CD14-positive monocyte (primary cell): Measurements from ENCODE around the gene RFFL. TPM values are rescaled to one million over a fixed set of nuclear protein-coding genes. Genes with fewer than 3 reads are reported as not detected.

ENCODE experiments used
- DNase-seq, 3 donors: peaks; one replicate each; pipeline ENCODE4 v3.0.0-alpha.2; 2011 to 2022
- H2AFZ ChIP-seq: 2 replicates; pipeline ENCODE4 v1.6.0; 2012; ENCODE audit warnings: mild to moderate bottlenecking, low read depth, low read length, inconsistent platforms; ENCODE audit not compliant: insufficient read depth, poor library complexity, severe bottlenecking
- H3K27ac ChIP-seq, 2 donors: 1 replicate in 1 of 2; 2 replicates in 1 of 2; pipeline ENCODE4 v1.5.1; 2012 to 2013; ENCODE audit warnings: low read length in 2 of 2, control low read depth in 1 of 2, inconsistent platforms in 1 of 2, low read depth in 1 of 2, mild to moderate bottlenecking in 1 of 2
- H3K27me3 ChIP-seq, 2 donors: one replicate each; pipeline versions ENCODE4 v1.6.0 to v1.6.1; 2011 to 2013; ENCODE audit warnings: low read length in 2 of 2; ENCODE audit not compliant: control insufficient read depth in 2 of 2, insufficient read depth in 2 of 2
- H3K36me3 ChIP-seq, 2 donors: replicated peaks in 1 of 2; 1 replicate in 1 of 2; 2 replicates in 1 of 2; pipeline versions ENCODE4 v1.5.1 to v1.6.1; 2012 to 2013; ENCODE audit warnings: low read length in 2 of 2, control low read depth in 1 of 2, inconsistent platforms in 1 of 2, mild to moderate bottlenecking in 1 of 2; ENCODE audit not compliant: insufficient read depth in 2 of 2, control insufficient read depth in 1 of 2
- H3K4me1 ChIP-seq, 2 donors: 1 replicate in 1 of 2; 2 replicates in 1 of 2; pipeline versions ENCODE4 v1.5.1 to v1.6.1; 2012 to 2013; ENCODE audit warnings: low read length in 2 of 2, control low read depth in 1 of 2, inconsistent platforms in 1 of 2, mild to moderate bottlenecking in 1 of 2, moderate library complexity in 1 of 2; ENCODE audit not compliant: insufficient read depth in 2 of 2, control insufficient read depth in 1 of 2
- H3K4me2 ChIP-seq: replicated peaks from 2 replicates; pipeline ENCODE3; 2012; ENCODE audit warnings: low read length, moderate library complexity, mild to moderate bottlenecking; ENCODE audit not compliant: poor library complexity, severe bottlenecking; ENCODE audit errors: extremely low read depth
- H3K4me3 ChIP-seq, 3 experiments: fragments of 200-600 bp in 1 of 3; sonication (generic) in 1 of 3; replicated peaks in 1 of 3; 1 replicate in 2 of 3; 2 replicates in 1 of 3; pipeline ENCODE4 v1.5.1; 2011 to 2013; ENCODE audit warnings: low read length in 3 of 3, mild to moderate bottlenecking in 3 of 3, control low read depth in 2 of 3, low read depth in 2 of 3, inconsistent platforms in 1 of 3, moderate library complexity in 1 of 3
- H3K79me2 ChIP-seq: 2 replicates; pipeline ENCODE4 v1.6.0; 2012; ENCODE audit warnings: mild to moderate bottlenecking, control low read depth, inconsistent platforms, low read length, moderate library complexity; ENCODE audit not compliant: insufficient read depth
- H3K9ac ChIP-seq: 2 replicates; pipeline ENCODE4 v1.6.0; 2017; ENCODE audit warnings: low read length, mild to moderate bottlenecking; ENCODE audit not compliant: insufficient read depth, poor library complexity, severe bottlenecking
- H3K9me3 ChIP-seq, 2 donors: replicated peaks in 1 of 2; 1 replicate in 1 of 2; 2 replicates in 1 of 2; pipeline versions ENCODE4 v1.5.1 to v1.6.1; 2012 to 2013; ENCODE audit warnings: low read length in 2 of 2, control low read depth in 1 of 2; ENCODE audit not compliant: control insufficient read depth in 1 of 2, insufficient read depth in 1 of 2
- H4K20me1 ChIP-seq: 2 replicates; pipeline ENCODE4 v1.6.0; 2012; ENCODE audit warnings: mild to moderate bottlenecking, low read length, control low read depth, moderate library complexity; ENCODE audit not compliant: insufficient read depth
- H3K27ac Mint-ChIP-seq, 7 donors: one replicate each; pipeline ENCODE4 v1.8.0; 2020; ENCODE audit warnings: mild to moderate bottlenecking in 7 of 7, mixed read lengths in 7 of 7, moderate library complexity in 6 of 7, inconsistent platforms in 2 of 7
- H3K27me3 Mint-ChIP-seq, 3 donors: one replicate each; pipeline ENCODE4 v1.8.0; 2021 to 2022; ENCODE audit warnings: low read depth in 3 of 3, mild to moderate bottlenecking in 3 of 3, mixed read lengths in 3 of 3, moderate library complexity in 3 of 3, inconsistent platforms in 1 of 3
- H3K36me3 Mint-ChIP-seq, 2 donors: one replicate each; pipeline ENCODE4 v1.8.0; 2020; ENCODE audit warnings: mixed read lengths in 2 of 2, inconsistent platforms in 1 of 2, mild to moderate bottlenecking in 1 of 2
- H3K4me1 Mint-ChIP-seq: one replicate; pipeline ENCODE4 v1.8.0; 2020; ENCODE audit warnings: mild to moderate bottlenecking, mixed read lengths
- H3K4me3 Mint-ChIP-seq, 2 donors: one replicate each; pipeline ENCODE4 v1.8.0; 2020; ENCODE audit warnings: mild to moderate bottlenecking in 2 of 2, mixed read lengths in 2 of 2, moderate library complexity in 1 of 2
- H3K9me3 Mint-ChIP-seq, 7 donors: one replicate each; pipeline ENCODE4 v1.8.0; 2020 to 2022; ENCODE audit warnings: mixed read lengths in 7 of 7, mild to moderate bottlenecking in 6 of 7, moderate library complexity in 6 of 7, inconsistent platforms in 2 of 7
- WGBS: methylation state at CpG from one replicate; pipeline ENCODE4 v1.1.5; 2013; ENCODE audit warnings: missing lambda C conversion rate; ENCODE audit not compliant: insufficient coverage; 5-methylcytosine and 5-hydroxymethylcytosine counted together
- intact Hi-C, 2 donors: fragments of 100-400 bp; cut with micrococcal nuclease; formaldehyde crosslinking; loops; one replicate each; pipeline versions ENCODE4 v1.15.0 to v1.15.1; 2023
- polyA plus RNA-seq, 3 donors: library from polyadenylated mRNA; depleted of rRNA in 1 of 3; unstranded in 2 of 3; stranded (reverse) in 1 of 3; fragments of 300-500 nt in 2 of 3; fragments of >200 nt in 1 of 3; fragmentation: Illumina TruSeq in 2 of 3; gene quantifications; 1 replicate in 2 of 3; 2 replicates in 1 of 3; pipeline ENCODE4 v1.2.3, GENCODE V29; 2012 to 2021
- TF ChIP-seq, protein P1 (sequence below): fragments of 200-600 bp; IDR thresholded peaks from one replicate; pipeline ENCODE4 v1.8.0; 2022; ENCODE audit warnings: antibody characterized with exemption, mild to moderate bottlenecking

Gene RFFL
- polyA plus RNA-seq, 3 donors = 16.1 to 25.1 (median 24.7) TPM

DNA sequence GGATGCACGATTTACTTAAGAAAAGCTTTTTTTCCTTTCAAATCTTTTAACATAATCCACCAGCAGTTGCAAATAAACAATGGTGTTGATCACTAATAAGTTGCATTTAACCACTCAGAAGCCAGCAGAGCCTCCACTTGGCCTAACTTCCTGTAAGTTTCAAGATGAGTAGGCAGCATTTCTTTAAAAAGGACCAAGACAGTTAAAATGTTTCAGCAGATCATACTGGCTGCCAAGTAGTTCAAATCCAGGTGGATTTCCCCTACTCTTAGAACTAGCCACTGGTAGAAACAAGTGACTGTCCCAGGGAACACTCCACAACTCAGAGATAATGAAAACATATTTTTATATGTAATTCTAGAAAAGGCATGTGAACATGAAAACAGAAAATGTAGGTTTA is 17.0 kb upstream of the RFFL start:
- peaks cover 6 to 7% of the 10 kb centered on the region in 2 donors for H3K4me1 ChIP-seq
- intact Hi-C loops = no loop called here
- no peak overlapping the region for H3K4me2 ChIP-seq
- no peaks in the 10 kb centered on the region for H3K36me3 ChIP-seq
- Mint-ChIP-seq H3K9me3 (no peaks in the 10 kb centered on the region), H3K4me3 (no peak overlapping the region), H3K27me3 (no peaks in the 10 kb centered on the region), H3K36me3 (peaks cover 0 to 12% of the 10 kb centered on the region in 2 donors), H3K4me1 (peaks cover 27% of the 10 kb centered on the region), H3K27ac (peak overlapping the region in 1 of 7 donors; percentile 6)
- peak overlapping the region in 1 of 2 donors; percentile 16 for H3K27ac ChIP-seq
- H3K27me3 ChIP-seq = no peaks in the 10 kb centered on the region
- TF ChIP-seq, protein P1, sequence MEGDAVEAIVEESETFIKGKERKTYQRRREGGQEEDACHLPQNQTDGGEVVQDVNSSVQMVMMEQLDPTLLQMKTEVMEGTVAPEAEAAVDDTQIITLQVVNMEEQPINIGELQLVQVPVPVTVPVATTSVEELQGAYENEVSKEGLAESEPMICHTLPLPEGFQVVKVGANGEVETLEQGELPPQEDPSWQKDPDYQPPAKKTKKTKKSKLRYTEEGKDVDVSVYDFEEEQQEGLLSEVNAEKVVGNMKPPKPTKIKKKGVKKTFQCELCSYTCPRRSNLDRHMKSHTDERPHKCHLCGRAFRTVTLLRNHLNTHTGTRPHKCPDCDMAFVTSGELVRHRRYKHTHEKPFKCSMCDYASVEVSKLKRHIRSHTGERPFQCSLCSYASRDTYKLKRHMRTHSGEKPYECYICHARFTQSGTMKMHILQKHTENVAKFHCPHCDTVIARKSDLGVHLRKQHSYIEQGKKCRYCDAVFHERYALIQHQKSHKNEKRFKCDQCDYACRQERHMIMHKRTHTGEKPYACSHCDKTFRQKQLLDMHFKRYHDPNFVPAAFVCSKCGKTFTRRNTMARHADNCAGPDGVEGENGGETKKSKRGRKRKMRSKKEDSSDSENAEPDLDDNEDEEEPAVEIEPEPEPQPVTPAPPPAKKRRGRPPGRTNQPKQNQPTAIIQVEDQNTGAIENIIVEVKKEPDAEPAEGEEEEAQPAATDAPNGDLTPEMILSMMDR = no peak
- no peak overlapping the region for H3K4me3 ChIP-seq
- peaks cover 36% of the 10 kb centered on the region for H4K20me1 ChIP-seq
- H3K9me3 ChIP-seq = no peaks in the 10 kb centered on the region
- H2AFZ ChIP-seq = no peak overlapping the region
- no CpG with 5 or more reads among the region's 1 CpG for WGBS
- DNase-seq = no peak
- H3K79me2 ChIP-seq = peaks cover 95% of the 10 kb centered on the region
- H3K9ac ChIP-seq = no peak overlapping the region

DNA sequence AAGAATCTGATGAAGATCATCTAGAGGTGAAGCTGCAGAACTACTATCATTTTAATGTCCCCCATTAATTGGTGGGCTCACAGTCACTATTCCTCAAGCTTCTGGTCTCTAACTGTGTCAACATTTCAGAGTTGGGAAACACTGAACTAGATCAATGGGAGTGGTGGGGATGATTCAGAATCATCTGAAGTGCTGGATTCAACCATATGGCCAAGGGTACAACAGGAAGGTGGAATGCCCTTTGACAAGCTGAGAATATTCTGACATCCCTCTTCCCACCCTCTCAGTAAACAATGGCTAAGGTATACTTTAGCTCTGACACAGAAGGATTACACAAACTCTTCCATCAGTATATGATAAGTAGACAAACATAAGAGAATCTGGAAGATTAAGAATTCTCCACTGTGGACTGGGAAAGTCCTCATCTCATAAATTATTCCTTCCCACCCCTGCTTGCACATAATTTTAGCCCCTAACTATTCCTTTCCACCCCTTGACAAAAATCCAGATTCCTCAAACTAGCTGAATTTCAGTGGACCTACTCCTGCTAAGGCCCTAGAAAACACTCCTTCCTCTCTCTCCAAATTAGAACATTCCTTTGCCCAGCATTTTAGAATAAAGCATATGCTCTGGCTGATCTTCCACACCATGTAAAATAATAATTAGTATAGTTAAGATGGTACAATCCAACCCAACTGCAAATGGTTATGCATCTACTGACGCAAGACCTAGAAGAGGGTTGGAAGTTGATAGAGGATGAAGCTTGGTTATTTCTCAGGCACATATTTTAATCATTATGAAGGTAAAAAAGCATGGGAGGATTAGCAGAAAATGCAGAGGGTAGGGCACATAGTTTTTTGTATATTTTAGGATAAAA is 16.3 kb upstream of the RFFL start:
- Histone ChIP-seq H3K27me3 (no peaks in the 10 kb centered on the region), H3K27ac (peak overlapping the region in 1 of 2 donors; percentile 16), H3K79me2 (peaks cover 95% of the 10 kb centered on the region), H3K9me3 (no peaks in the 10 kb centered on the region), H3K4me3 (no peak overlapping the region), H4K20me1 (peaks cover 42% of the 10 kb centered on the region), H2AFZ (no peak overlapping the region), H3K4me2 (no peak overlapping the region), H3K4me1 (peaks cover 10 to 14% of the 10 kb centered on the region in 2 donors), H3K36me3 (no peaks in the 10 kb centered on the region), H3K9ac (no peak overlapping the region)
- WGBS = no CpG with 5 or more reads among the region's 1 CpG
- peak overlapping the region in 1 of 7 donors; percentile 16 for H3K27ac Mint-ChIP-seq
- intact Hi-C loops = no loop called here
- no peak overlapping the region for H3K4me3 Mint-ChIP-seq
- peak in 1 of 3 donors; percentile 23 for DNase-seq
- no peaks in the 10 kb centered on the region for H3K27me3 Mint-ChIP-seq
- H3K36me3 Mint-ChIP-seq = peaks cover 0 to 10% of the 10 kb centered on the region in 2 donors
- H3K4me1 Mint-ChIP-seq = peaks cover 35% of the 10 kb centered on the region
- TF ChIP-seq, protein P1 = no peak
- no peaks in the 10 kb centered on the region for H3K9me3 Mint-ChIP-seq
